ENCODE data around the gene ZNF554. TPM values are rescaled to one million over a fixed set of nuclear protein-coding genes. Genes with fewer than 3 reads are reported as not detected.

Gene ZNF554
- polyA plus RNA-seq, 1 of the 3 experiments (the other 2 are of a cell fraction) = 1.7 TPM

GRCh38 chr19:2867025-2867991 lies 47.6 kb downstream of the ZNF554 start, which contains the start of gene ZNF556 (continued):
- TF ChIP-seq MAX (IDR thresholded peaks at IDR 0.05; ENCODE audit: low read depth) (peak; percentile 54), ELF1 (IDR thresholded peaks at IDR 0.05) (no peak), POLR2AphosphoS5 (IDR thresholded peaks at IDR 0.05; ENCODE audit: low read depth, low read length) (peak; percentile 65), SMC3 (IDR thresholded peaks at IDR 0.05; ENCODE audit: low read depth, low read length) (no peak), PBX3 (IDR thresholded peaks at IDR 0.05) (peak; percentile 92), EZH2phosphoT487 (IDR thresholded peaks at IDR 0.05; ENCODE audit: borderline replicate concordance, low read depth) (no peak), TEAD4 (IDR thresholded peaks at IDR 0.05; ENCODE audit: borderline replicate concordance, insufficient read depth) (no peak), RCOR1 (IDR thresholded peaks at IDR 0.05; ENCODE audit: low read length) (no peak)
- TF ChIP-seq, protein P1, sequence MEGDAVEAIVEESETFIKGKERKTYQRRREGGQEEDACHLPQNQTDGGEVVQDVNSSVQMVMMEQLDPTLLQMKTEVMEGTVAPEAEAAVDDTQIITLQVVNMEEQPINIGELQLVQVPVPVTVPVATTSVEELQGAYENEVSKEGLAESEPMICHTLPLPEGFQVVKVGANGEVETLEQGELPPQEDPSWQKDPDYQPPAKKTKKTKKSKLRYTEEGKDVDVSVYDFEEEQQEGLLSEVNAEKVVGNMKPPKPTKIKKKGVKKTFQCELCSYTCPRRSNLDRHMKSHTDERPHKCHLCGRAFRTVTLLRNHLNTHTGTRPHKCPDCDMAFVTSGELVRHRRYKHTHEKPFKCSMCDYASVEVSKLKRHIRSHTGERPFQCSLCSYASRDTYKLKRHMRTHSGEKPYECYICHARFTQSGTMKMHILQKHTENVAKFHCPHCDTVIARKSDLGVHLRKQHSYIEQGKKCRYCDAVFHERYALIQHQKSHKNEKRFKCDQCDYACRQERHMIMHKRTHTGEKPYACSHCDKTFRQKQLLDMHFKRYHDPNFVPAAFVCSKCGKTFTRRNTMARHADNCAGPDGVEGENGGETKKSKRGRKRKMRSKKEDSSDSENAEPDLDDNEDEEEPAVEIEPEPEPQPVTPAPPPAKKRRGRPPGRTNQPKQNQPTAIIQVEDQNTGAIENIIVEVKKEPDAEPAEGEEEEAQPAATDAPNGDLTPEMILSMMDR (IDR thresholded peaks at IDR 0.05) = no peak

DNA sequence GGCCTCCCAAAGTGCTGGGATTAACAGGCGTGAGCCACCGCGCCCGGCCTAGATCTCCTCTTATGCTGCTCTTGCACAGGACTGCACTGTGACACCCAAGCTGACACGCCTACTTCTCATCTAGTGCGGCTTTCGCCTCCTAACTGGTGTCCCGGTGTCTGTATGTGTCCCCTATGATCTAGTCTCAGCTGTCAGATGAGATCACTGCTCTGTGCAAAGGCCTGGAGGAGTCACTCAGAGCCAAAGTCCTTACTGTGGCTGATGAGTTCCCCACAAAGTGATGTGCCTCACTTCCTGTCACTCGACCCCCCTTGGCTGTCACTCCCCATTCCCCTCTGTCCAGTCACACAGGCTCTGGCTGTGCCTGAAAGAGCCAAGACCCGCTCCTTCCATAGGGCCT lies 50.0 kb downstream of the ZNF554 start:
- Histone ChIP-seq H3K4me1 (ENCODE audit: control insufficient read depth in 1 of 2, insufficient read depth in 2 of 2, low read depth in 1 of 2, low read length in 1 of 2) (no peaks in the 10 kb centered on the region; a peak in 1 of 4 replicates), H3K9ac (no peak overlapping the region), H3K27ac (ENCODE audit: low read depth in 2 of 2, low read length in 1 of 2) (no peak overlapping the region), H2AFZ (ENCODE audit: low read depth) (no peak overlapping the region), H3K4me3 (ENCODE audit: low read depth in 2 of 2, low read length in 1 of 2) (no peak overlapping the region), H3K4me2 (no peak overlapping the region), H4K20me1 (ENCODE audit: insufficient read depth) (no peaks in the 10 kb centered on the region), H3K9me2 (no peaks in the 10 kb centered on the region), H3K36me3 (replicated peaks in 1 of 2; ENCODE audit: control insufficient read depth in 1 of 2, insufficient read depth in 2 of 2, low read length in 1 of 2) (no peaks in the 10 kb centered on the region), H3F3A (replicated peaks; ENCODE audit: insufficient read depth) (no peaks in the 10 kb centered on the region), H3K79me2 (ENCODE audit: insufficient read depth) (no peaks in the 10 kb centered on the region), H3K27me3 (ENCODE audit: insufficient read depth) (no peaks in the 10 kb centered on the region), H3K9me3 (no peaks in the 10 kb centered on the region)
- 78% methylated on average over 10 of the region's 10 CpGs for WGBS (ENCODE audit: low lambda C conversion rate)
- POLR2A ChIA-PET = no interaction called here
- no peak for DNase-seq
- CTCF ChIA-PET = interaction anchor here (1.8 kb wide), 1 partner anchor 17 kb away, joined by 3 read pairs; no protein-coding TSS in a partner anchor
- TF ChIP-seq NFIC (IDR thresholded peaks at IDR 0.05; ENCODE audit: borderline replicate concordance) = no peak
- TF ChIP-seq POLR2AphosphoS5 (IDR thresholded peaks at IDR 0.05; ENCODE audit: low read depth, low read length) = no peak
- TF ChIP-seq YY1 (IDR thresholded peaks at IDR 0.05; ENCODE audit: low read depth) = no peak
- TF ChIP-seq EP300 (IDR thresholded peaks at IDR 0.05; ENCODE audit: borderline replicate concordance in 1 of 2, low read depth in 1 of 2, low read length in 1 of 2) = no peak
